Testis (tissue), 3 donors: ENCODE results near the gene ABCD1. TPM values are rescaled to one million over a fixed set of nuclear protein-coding genes. Genes with fewer than 3 reads are reported as not detected.

ENCODE experiments used
- DNase-seq: peaks from one replicate; pipeline ENCODE4 v3.0.0-alpha.2; 2019
- H3K27ac ChIP-seq, 2 donors: fragments of 200-600 bp; sonication (generic); one replicate each; pipeline ENCODE4 v1.5.1; 2019
- H3K27me3 ChIP-seq: fragments of 200-600 bp; sonication (generic); one replicate; pipeline ENCODE4 v1.5.1; 2019
- H3K36me3 ChIP-seq: fragments of 200-600 bp; sonication (generic); one replicate; pipeline ENCODE4 v1.5.1; 2017; ENCODE audit warnings: low read depth; ENCODE audit errors: missing control alignments
- H3K4me1 ChIP-seq: fragments of 200-600 bp; sonication (generic); one replicate; pipeline ENCODE4 v1.5.1; 2019
- H3K4me3 ChIP-seq, 2 donors: fragments of 200-600 bp; sonication (generic); one replicate each; pipeline ENCODE4 v1.5.1; 2017 to 2019
- H3K9me3 ChIP-seq: fragments of 200-600 bp; sonication (generic); one replicate; pipeline ENCODE4 v1.5.1; 2017
- CTCF ChIP-seq, 3 experiments: fragments of 450-650 bp in 2 of 3; fragments of 200-600 bp in 1 of 3; sonication (generic) in 1 of 3; IDR thresholded peaks; one replicate each; pipeline ENCODE4 v1.5.1; 2016 to 2019; ENCODE audit warnings: antibody characterized with exemption in 3 of 3, mild to moderate bottlenecking in 2 of 3, moderate library complexity in 1 of 3
- POLR2A ChIP-seq: fragments of 450-650 bp; IDR thresholded peaks from one replicate; pipeline ENCODE4 v1.6.1; 2017; ENCODE audit warnings: antibody characterized with exemption, mild to moderate bottlenecking, moderate library complexity
- WGBS, 2 donors: methylation state at CpG; one replicate each; pipeline ENCODE4 v1.1.5; 2018; 5-methylcytosine and 5-hydroxymethylcytosine counted together
- intact Hi-C: fragments of 100-400 bp; cut with DNase I; formaldehyde crosslinking; loops from one replicate; pipeline ENCODE4 v1.15.1; 2023; ENCODE audit warnings: low total_unique reads
- polyA plus RNA-seq: library from polyadenylated mRNA; stranded (reverse); fragments of 350-450 nt; fragmentation: Illumina TruSeq; extraction: RNeasy Lipid Tissue Mini Kit (QIAGEN cat#74804); gene quantifications from one replicate; pipeline ENCODE4 v1.2.3, GENCODE V29; 2014; ENCODE audit warnings: low read depth, low replicate concordance; ENCODE audit not compliant: insufficient read depth
- total RNA-seq, 2 donors: library from RNA; depleted of rRNA; stranded (reverse); fragments of >200 nt; gene quantifications; one replicate each; pipeline ENCODE4 v1.2.3, GENCODE V29; 2016

The ABCD1 gene
- total and polyA plus RNA-seq, 3 donors from 2014 or later, result 34.3 to 112 (median 84.4) TPM

- TF ChIP-seq CTCF (IDR thresholded peaks at IDR 0.05) (no peak), POLR2A (no peak)
- H3K36me3 ChIP-seq, result no peaks in the 10 kb centered on the region
- H3K4me3 ChIP-seq, result no peak overlapping the region
- intact Hi-C loops, result no loop called here
- no peaks in the 10 kb centered on the region for H3K27me3 ChIP-seq
- 98% methylated on average over 11 of the region's 23 CpGs; no CpG with 5 or more reads in 1 of the 2 donors for WGBS, 2 donors
- no peak overlapping the region for H3K27ac ChIP-seq
- DNase-seq, result no peak
- H3K4me1 ChIP-seq, result no peaks in the 10 kb centered on the region
- no peaks in the 10 kb centered on the region for H3K9me3 ChIP-seq
These were observed 48.6 kb downstream of the ABCD1 start for GRCh38 chrX:153773218-153773611.

GRCh38 chrX:153773741-153774575 lies 49.3 kb downstream of the ABCD1 start:
- intact Hi-C loops, result no loop called here
- H3K36me3 ChIP-seq, result no peaks in the 10 kb centered on the region
- no peaks in the 10 kb centered on the region for H3K4me1 ChIP-seq
- DNase-seq, result no peak
- no peaks in the 10 kb centered on the region for H3K9me3 ChIP-seq
- no peak overlapping the region for H3K27ac ChIP-seq
- TF ChIP-seq CTCF (IDR thresholded peaks at IDR 0.05), result no peak
- TF ChIP-seq POLR2A, result no peak
- H3K4me3 ChIP-seq, result no peak overlapping the region
- H3K27me3 ChIP-seq, result no peaks in the 10 kb centered on the region
- 93% methylated on average over 7 of the region's 48 CpGs; no CpG with 5 or more reads in 1 of the 2 donors for WGBS, 2 donors

GRCh38 chrX:153774576-153775292 lies 50.1 kb downstream of the ABCD1 start:
- TF ChIP-seq POLR2A, result no peak
- TF ChIP-seq CTCF (IDR thresholded peaks at IDR 0.05), result no peak
- Histone ChIP-seq H3K27ac (no peak overlapping the region), H3K4me3 (no peak overlapping the region), H3K4me1 (no peaks in the 10 kb centered on the region), H3K27me3 (no peaks in the 10 kb centered on the region), H3K9me3 (no peaks in the 10 kb centered on the region), H3K36me3 (no peaks in the 10 kb centered on the region)
- intact Hi-C loops, result no loop called here
- no peak for DNase-seq
- WGBS, 2 donors, result 95% methylated on average over 31 of the region's 37 CpGs; no CpG with 5 or more reads in 1 of the 2 donors

- no peak for TF ChIP-seq POLR2A
- intact Hi-C loops, result no loop called here
- no peak for DNase-seq
- no peaks in the 10 kb centered on the region for H3K36me3 ChIP-seq
- no peak overlapping the region for H3K27ac ChIP-seq
- 88% methylated on average over 14 of the region's 42 CpGs; no CpG with 5 or more reads in 1 of the 2 donors for WGBS, 2 donors
- H3K4me1 ChIP-seq, result no peaks in the 10 kb centered on the region
- H3K9me3 ChIP-seq, result no peaks in the 10 kb centered on the region
- no peaks in the 10 kb centered on the region for H3K27me3 ChIP-seq
- H3K4me3 ChIP-seq, result no peak overlapping the region
These were observed 50.9 kb downstream of the ABCD1 start for GRCh38 chrX:153775293-153776119.
